SK-N-SH treated with all-trans-retinoic acid at 6 μM for 48 hours (cell line): Measurements from ENCODE around the gene EEF1G.

ENCODE experiments used
- ATAC-seq: fragments of 200-7000 bp; cut with Tn5 transposase; 3 replicates; pipeline ENCODE4 v1.9.1; 2020; ENCODE audit warnings: mild to moderate bottlenecking, moderate library complexity
- ARNTL ChIP-seq: fragments of 450-650 bp; formaldehyde crosslinking; IDR thresholded peaks from 2 replicates; pipeline ENCODE4 v1.5.0; 2020; ENCODE audit warnings: low read depth, mild to moderate bottlenecking, moderate library complexity, borderline replicate concordance
- BACH2 ChIP-seq: fragments of 250-450 bp; sonication (Bioruptor Pico); IDR thresholded peaks from 2 replicates; pipeline ENCODE4 v1.9.0; 2021; ENCODE audit warnings: mild to moderate bottlenecking, borderline replicate concordance
- CSDC2 ChIP-seq: fragments of 250-450 bp; sonication (Bioruptor Pico); IDR thresholded peaks from 2 replicates; pipeline ENCODE4 v1.5.0; 2020; ENCODE audit warnings: mild to moderate bottlenecking, moderate library complexity
- ESRRG ChIP-seq: fragments of 250-450 bp; sonication (Bioruptor Pico); IDR thresholded peaks from 2 replicates; pipeline ENCODE4 v1.6.1; 2021; ENCODE audit warnings: mild to moderate bottlenecking
- GLIS3 ChIP-seq: fragments of 250-450 bp; sonication (Bioruptor Pico); IDR thresholded peaks from 2 replicates; pipeline ENCODE4 v1.5.0; 2020; ENCODE audit warnings: mild to moderate bottlenecking, moderate library complexity
- ISL1 ChIP-seq: fragments of 250-450 bp; sonication (Bioruptor Pico); IDR thresholded peaks from 2 replicates; pipeline ENCODE4 v2.1.2; 2022; ENCODE audit warnings: mild to moderate bottlenecking, moderate library complexity
- OSR1 ChIP-seq: fragments of 250-450 bp; sonication (Bioruptor Pico); IDR thresholded peaks from 2 replicates; pipeline ENCODE4 v1.8.0; 2022; ENCODE audit warnings: moderate library complexity, mild to moderate bottlenecking, inconsistent platforms
- PPARA ChIP-seq: fragments of 250-450 bp; sonication (Bioruptor Pico); IDR thresholded peaks from 2 replicates; pipeline ENCODE4 v1.5.0; 2020; ENCODE audit warnings: mild to moderate bottlenecking, borderline replicate concordance
- RARB ChIP-seq: fragments of 250-450 bp; sonication (Bioruptor Pico); IDR thresholded peaks from 2 replicates; pipeline ENCODE4 v1.8.0; 2021; ENCODE audit warnings: mild to moderate bottlenecking, moderate library complexity
- TCF4 ChIP-seq: fragments of 250-450 bp; sonication (Bioruptor Pico); IDR thresholded peaks from 2 replicates; pipeline ENCODE4 v1.8.0; 2021; ENCODE audit warnings: mild to moderate bottlenecking, moderate library complexity, borderline replicate concordance
- TOX ChIP-seq: fragments of 250-450 bp; sonication (Bioruptor Pico); IDR thresholded peaks from 2 replicates; pipeline ENCODE4 v1.8.0; 2021; ENCODE audit warnings: mild to moderate bottlenecking, moderate library complexity, borderline replicate concordance
- ZC3H10 ChIP-seq: fragments of 250-450 bp; sonication (Bioruptor Pico); IDR thresholded peaks from 2 replicates; pipeline ENCODE4 v1.5.1; 2021; ENCODE audit warnings: mild to moderate bottlenecking, moderate library complexity
- ZFP3 ChIP-seq: fragments of 250-450 bp; sonication (Bioruptor Pico); IDR thresholded peaks from 2 replicates; pipeline ENCODE4 v1.5.0; 2020; ENCODE audit warnings: mild to moderate bottlenecking, moderate library complexity
- ZFP30 ChIP-seq: fragments of 450-650 bp; formaldehyde crosslinking; IDR thresholded peaks from 2 replicates; pipeline ENCODE4 v1.5.0; 2022; ENCODE audit warnings: mild to moderate bottlenecking, moderate library complexity
- ZNF565 ChIP-seq: fragments of 450-650 bp; formaldehyde crosslinking; conservative IDR thresholded peaks from 2 replicates; pipeline ENCODE4 v1.5.0; 2020; ENCODE audit warnings: low read depth, mild to moderate bottlenecking, moderate library complexity
- ZNF70 ChIP-seq: fragments of 450-650 bp; formaldehyde crosslinking; IDR thresholded peaks from 2 replicates; pipeline ENCODE4 v1.5.0; 2020; ENCODE audit warnings: mild to moderate bottlenecking, moderate library complexity
- ZNF8 ChIP-seq: fragments of 450-650 bp; formaldehyde crosslinking; IDR thresholded peaks from 2 replicates; pipeline ENCODE4 v1.5.0; 2020; ENCODE audit warnings: mild to moderate bottlenecking, moderate library complexity
- TF ChIP-seq, protein P1 (sequence below): fragments of 250-450 bp; sonication (Bioruptor Pico); IDR thresholded peaks from 2 replicates; pipeline ENCODE4 v1.5.1; 2020; ENCODE audit warnings: low read depth, mild to moderate bottlenecking, moderate library complexity
- TF ChIP-seq, protein P2 (sequence below): fragments of 250-450 bp; sonication (Bioruptor Pico); IDR thresholded peaks from 2 replicates; pipeline ENCODE4 v1.8.0; 2021; ENCODE audit warnings: low read depth, mild to moderate bottlenecking, moderate library complexity, borderline replicate concordance
- TF ChIP-seq, protein P3 (sequence below): fragments of 250-450 bp; sonication (Bioruptor Pico); IDR thresholded peaks from 2 replicates; pipeline ENCODE4 v1.8.0; 2020; ENCODE audit warnings: mild to moderate bottlenecking, moderate library complexity, borderline replicate concordance
- TF ChIP-seq, protein P4 (sequence below): fragments of 250-450 bp; sonication (Bioruptor Pico); IDR thresholded peaks from 2 replicates; pipeline ENCODE4 v1.5.1; 2021; ENCODE audit warnings: mild to moderate bottlenecking, moderate library complexity
- TF ChIP-seq, protein P5 (sequence below): fragments of 250-450 bp; sonication (Bioruptor Pico); IDR thresholded peaks from 2 replicates; pipeline ENCODE4 v1.5.0; 2020; ENCODE audit warnings: mild to moderate bottlenecking, moderate library complexity

The EEF1G gene

DNA sequence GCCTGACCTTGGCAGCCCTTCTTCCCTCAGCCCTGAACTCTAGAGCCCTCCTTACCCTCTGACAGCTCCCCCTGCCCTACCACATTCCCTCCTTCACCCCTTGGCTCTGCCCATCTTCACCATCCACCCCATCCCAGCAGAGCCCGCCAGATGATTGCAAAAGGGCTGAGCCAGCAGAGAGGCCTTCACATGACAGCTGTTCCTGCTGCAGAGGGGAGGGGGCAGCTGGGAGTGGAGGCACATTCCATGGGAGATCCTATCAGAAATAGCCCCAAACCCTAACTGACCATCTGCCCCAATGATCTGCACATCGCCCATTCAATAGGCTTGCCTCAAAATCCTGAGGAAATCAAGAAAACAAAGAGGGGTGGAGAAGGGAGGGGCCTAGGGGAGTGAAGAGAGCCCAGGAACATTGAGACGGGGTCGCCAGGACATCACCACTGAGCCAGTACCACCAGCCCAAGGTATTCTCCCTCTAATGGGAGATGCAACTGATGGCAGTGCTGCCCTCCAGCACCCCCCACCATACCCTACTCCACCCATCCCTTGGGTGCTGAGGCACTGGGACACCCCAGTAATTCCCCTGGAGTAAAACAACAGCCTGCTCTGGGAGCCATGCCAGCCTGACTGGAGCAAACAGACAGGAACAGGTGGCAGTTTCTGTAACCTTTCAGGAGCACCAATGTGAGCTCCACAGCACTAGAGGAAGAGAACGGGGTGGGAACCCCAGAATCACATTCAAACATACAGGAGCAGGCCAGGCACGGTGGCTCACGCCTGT, 19.1 kb downstream of the EEF1G start (continued):
- TF ChIP-seq, protein P1, sequence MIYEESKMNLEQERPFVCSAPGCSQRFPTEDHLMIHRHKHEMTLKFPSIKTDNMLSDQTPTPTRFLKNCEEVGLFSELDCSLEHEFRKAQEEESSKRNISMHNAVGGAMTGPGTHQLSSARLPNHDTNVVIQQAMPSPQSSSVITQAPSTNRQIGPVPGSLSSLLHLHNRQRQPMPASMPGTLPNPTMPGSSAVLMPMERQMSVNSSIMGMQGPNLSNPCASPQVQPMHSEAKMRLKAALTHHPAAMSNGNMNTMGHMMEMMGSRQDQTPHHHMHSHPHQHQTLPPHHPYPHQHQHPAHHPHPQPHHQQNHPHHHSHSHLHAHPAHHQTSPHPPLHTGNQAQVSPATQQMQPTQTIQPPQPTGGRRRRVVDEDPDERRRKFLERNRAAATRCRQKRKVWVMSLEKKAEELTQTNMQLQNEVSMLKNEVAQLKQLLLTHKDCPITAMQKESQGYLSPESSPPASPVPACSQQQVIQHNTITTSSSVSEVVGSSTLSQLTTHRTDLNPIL (CRISPR knock-in tag), result no peak
- TF ChIP-seq TOX (CRISPR knock-in tag), result no peak
- TF ChIP-seq ZFP3, result no peak
- TF ChIP-seq ZC3H10 (CRISPR knock-in tag), result no peak
- no peak for TF ChIP-seq ZNF565 (CRISPR knock-in tag)
- no peak for TF ChIP-seq RARB
- TF ChIP-seq CSDC2 (CRISPR knock-in tag), result no peak
- no peak for TF ChIP-seq ARNTL (CRISPR knock-in tag)

DNA sequence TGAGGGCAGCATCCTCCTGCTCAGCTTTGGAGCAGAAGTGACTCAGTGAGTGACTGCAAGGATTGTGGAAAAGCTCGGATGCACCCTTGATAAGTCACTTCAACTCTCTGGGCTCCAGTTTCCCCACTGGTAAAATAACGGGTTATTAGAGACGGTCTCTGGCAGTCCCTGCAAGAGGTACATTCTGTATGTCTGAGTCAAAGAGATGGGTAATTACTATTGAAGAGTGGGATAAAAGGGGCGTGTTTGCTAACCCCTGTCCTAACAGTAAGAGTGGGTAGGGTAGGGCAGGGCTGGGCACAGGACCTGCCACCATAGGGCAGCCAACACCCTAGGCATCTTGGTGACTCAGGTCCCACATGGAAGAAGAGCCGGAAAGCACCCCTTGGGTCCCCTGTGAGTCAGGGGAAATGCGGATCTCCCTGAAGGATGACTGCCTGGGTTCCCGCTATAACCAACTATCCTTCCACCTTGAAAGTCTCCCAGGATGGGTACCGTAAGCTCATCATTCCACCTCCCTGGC, 19.8 kb downstream of the EEF1G start:
- peak; percentile 1; the same call in 2 of the 3 replicates for ATAC-seq
- TF ChIP-seq RARB, result no peak
- TF ChIP-seq TCF4 (CRISPR knock-in tag), result no peak
- TF ChIP-seq, protein P2, sequence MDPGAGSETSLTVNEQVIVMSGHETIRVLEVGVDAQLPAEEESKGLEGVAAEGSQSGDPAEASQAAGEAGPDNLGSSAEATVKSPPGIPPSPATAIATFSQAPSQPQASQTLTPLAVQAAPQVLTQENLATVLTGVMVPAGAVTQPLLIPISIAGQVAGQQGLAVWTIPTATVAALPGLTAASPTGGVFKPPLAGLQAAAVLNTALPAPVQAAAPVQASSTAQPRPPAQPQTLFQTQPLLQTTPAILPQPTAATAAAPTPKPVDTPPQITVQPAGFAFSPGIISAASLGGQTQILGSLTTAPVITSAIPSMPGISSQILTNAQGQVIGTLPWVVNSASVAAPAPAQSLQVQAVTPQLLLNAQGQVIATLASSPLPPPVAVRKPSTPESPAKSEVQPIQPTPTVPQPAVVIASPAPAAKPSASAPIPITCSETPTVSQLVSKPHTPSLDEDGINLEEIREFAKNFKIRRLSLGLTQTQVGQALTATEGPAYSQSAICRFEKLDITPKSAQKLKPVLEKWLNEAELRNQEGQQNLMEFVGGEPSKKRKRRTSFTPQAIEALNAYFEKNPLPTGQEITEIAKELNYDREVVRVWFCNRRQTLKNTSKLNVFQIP (CRISPR knock-in tag), result no peak
- no peak for TF ChIP-seq OSR1
- TF ChIP-seq GLIS3 (CRISPR knock-in tag), result no peak
- TF ChIP-seq, protein P1 (CRISPR knock-in tag), result no peak
- no peak for TF ChIP-seq ESRRG
- no peak for TF ChIP-seq ZFP30 (CRISPR knock-in tag)
- no peak for TF ChIP-seq BACH2 (CRISPR knock-in tag)
- TF ChIP-seq, protein P3, sequence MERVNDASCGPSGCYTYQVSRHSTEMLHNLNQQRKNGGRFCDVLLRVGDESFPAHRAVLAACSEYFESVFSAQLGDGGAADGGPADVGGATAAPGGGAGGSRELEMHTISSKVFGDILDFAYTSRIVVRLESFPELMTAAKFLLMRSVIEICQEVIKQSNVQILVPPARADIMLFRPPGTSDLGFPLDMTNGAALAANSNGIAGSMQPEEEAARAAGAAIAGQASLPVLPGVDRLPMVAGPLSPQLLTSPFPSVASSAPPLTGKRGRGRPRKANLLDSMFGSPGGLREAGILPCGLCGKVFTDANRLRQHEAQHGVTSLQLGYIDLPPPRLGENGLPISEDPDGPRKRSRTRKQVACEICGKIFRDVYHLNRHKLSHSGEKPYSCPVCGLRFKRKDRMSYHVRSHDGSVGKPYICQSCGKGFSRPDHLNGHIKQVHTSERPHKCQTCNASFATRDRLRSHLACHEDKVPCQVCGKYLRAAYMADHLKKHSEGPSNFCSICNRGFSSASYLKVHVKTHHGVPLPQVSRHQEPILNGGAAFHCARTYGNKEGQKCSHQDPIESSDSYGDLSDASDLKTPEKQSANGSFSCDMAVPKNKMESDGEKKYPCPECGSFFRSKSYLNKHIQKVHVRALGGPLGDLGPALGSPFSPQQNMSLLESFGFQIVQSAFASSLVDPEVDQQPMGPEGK (CRISPR knock-in tag), result no peak
- no peak for TF ChIP-seq ISL1
- no peak for TF ChIP-seq ZNF565 (CRISPR knock-in tag)
- no peak for TF ChIP-seq ZFP3
- no peak for TF ChIP-seq TOX (CRISPR knock-in tag)
- no peak for TF ChIP-seq PPARA (CRISPR knock-in tag)
- TF ChIP-seq ZNF70, result no peak
- TF ChIP-seq ZC3H10 (CRISPR knock-in tag), result no peak
- no peak for TF ChIP-seq ZNF8 (CRISPR knock-in tag)
- TF ChIP-seq, protein P4, sequence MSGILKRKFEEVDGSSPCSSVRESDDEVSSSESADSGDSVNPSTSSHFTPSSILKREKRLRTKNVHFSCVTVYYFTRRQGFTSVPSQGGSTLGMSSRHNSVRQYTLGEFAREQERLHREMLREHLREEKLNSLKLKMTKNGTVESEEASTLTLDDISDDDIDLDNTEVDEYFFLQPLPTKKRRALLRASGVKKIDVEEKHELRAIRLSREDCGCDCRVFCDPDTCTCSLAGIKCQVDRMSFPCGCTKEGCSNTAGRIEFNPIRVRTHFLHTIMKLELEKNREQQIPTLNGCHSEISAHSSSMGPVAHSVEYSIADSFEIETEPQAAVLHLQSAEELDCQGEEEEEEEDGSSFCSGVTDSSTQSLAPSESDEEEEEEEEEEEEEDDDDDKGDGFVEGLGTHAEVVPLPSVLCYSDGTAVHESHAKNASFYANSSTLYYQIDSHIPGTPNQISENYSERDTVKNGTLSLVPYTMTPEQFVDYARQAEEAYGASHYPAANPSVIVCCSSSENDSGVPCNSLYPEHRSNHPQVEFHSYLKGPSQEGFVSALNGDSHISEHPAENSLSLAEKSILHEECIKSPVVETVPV (CRISPR knock-in tag), result no peak
- TF ChIP-seq, protein P5, sequence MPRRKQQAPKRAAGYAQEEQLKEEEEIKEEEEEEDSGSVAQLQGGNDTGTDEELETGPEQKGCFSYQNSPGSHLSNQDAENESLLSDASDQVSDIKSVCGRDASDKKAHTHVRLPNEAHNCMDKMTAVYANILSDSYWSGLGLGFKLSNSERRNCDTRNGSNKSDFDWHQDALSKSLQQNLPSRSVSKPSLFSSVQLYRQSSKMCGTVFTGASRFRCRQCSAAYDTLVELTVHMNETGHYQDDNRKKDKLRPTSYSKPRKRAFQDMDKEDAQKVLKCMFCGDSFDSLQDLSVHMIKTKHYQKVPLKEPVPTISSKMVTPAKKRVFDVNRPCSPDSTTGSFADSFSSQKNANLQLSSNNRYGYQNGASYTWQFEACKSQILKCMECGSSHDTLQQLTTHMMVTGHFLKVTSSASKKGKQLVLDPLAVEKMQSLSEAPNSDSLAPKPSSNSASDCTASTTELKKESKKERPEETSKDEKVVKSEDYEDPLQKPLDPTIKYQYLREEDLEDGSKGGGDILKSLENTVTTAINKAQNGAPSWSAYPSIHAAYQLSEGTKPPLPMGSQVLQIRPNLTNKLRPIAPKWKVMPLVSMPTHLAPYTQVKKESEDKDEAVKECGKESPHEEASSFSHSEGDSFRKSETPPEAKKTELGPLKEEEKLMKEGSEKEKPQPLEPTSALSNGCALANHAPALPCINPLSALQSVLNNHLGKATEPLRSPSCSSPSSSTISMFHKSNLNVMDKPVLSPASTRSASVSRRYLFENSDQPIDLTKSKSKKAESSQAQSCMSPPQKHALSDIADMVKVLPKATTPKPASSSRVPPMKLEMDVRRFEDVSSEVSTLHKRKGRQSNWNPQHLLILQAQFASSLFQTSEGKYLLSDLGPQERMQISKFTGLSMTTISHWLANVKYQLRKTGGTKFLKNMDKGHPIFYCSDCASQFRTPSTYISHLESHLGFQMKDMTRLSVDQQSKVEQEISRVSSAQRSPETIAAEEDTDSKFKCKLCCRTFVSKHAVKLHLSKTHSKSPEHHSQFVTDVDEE, result no peak
